ENCODE measurements around the gene GALNT12.

DNA sequence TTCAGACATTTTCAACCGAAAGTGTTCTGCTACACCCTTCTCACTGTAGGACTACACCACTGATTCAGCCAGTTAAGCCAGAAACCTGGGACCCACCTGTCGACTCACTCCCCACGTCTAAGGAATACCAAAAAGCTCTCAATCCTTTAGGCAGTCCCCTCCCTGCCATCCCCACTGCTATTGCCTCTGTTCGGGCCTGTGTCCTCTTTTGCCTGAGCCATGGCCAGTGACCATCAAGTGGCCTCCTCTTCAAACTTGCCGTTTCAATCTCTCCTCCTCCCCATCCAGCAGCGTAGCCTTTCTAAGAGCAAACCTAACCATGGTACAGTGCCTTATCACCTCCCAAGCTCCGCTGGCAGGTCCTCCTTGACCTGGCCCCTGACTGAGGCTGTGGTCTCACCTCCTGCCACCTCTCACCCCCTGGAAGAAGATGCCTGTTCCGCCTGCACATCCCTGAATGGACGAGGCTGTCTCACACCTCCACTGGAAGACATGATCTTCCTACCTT, 64.1 kb downstream of the GALNT12 start:
- TF ChIP-seq POLR2A (IDR thresholded peaks at IDR 0.05; ENCODE audit: low read length) (no peak), GATA1 (IDR thresholded peaks at IDR 0.05; ENCODE audit: low read depth, low read length) (no peak)
